GM12872 (cell line): ENCODE results near the gene CHRNA4.

Experiments
- CTCF ChIP-seq: IDR thresholded peaks from 3 replicates; pipeline ENCODE4 v1.5.1; 2011; ENCODE audit warnings: low read depth, mild to moderate bottlenecking, low read length, moderate library complexity; ENCODE audit not compliant: insufficient read depth

The CHRNA4 gene

GRCh38 chr20:63303095-63303666 is 58.0 kb downstream of the CHRNA4 start:
- TF ChIP-seq CTCF: no peak

- TF ChIP-seq CTCF: no peak
Observed at GRCh38 chr20:63301671-63302070, 59.5 kb downstream of the CHRNA4 start.

GRCh38 chr20:63298731-63299312 is 62.3 kb downstream of the CHRNA4 start:
- no peak for TF ChIP-seq CTCF

GRCh38 chr20:63297796-63298572 is 63.2 kb downstream of the CHRNA4 start:
- no peak for TF ChIP-seq CTCF

GRCh38 chr20:63297371-63297781 is 63.8 kb downstream of the CHRNA4 start:
- no peak for TF ChIP-seq CTCF

GRCh38 chr20:63296531-63297299 is 64.4 kb downstream of the CHRNA4 start:
- TF ChIP-seq CTCF: no peak

GRCh38 chr20:63295846-63296245 is 65.3 kb downstream of the CHRNA4 start:
- TF ChIP-seq CTCF: no peak
